GM20000 (cell line): ENCODE results near the gene CELSR1.

Experiments used
- DNase-seq: peaks from one replicate; pipeline ENCODE4 v3.0.0; 2012; ENCODE audit warnings: low spot score
- TF ChIP-seq, protein P1 (sequence below): IDR thresholded peaks from 2 replicates; pipeline ENCODE4 v1.5.1; 2012; ENCODE audit warnings: mild to moderate bottlenecking, control low read depth; ENCODE audit errors: extremely low read depth, missing control alignments

The CELSR1 gene

GRCh38 chr22:46373159-46373558 is 164.3 kb downstream of the CELSR1 start:
- DNase-seq = no peak
- TF ChIP-seq, protein P1, sequence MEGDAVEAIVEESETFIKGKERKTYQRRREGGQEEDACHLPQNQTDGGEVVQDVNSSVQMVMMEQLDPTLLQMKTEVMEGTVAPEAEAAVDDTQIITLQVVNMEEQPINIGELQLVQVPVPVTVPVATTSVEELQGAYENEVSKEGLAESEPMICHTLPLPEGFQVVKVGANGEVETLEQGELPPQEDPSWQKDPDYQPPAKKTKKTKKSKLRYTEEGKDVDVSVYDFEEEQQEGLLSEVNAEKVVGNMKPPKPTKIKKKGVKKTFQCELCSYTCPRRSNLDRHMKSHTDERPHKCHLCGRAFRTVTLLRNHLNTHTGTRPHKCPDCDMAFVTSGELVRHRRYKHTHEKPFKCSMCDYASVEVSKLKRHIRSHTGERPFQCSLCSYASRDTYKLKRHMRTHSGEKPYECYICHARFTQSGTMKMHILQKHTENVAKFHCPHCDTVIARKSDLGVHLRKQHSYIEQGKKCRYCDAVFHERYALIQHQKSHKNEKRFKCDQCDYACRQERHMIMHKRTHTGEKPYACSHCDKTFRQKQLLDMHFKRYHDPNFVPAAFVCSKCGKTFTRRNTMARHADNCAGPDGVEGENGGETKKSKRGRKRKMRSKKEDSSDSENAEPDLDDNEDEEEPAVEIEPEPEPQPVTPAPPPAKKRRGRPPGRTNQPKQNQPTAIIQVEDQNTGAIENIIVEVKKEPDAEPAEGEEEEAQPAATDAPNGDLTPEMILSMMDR = no peak

DNA sequence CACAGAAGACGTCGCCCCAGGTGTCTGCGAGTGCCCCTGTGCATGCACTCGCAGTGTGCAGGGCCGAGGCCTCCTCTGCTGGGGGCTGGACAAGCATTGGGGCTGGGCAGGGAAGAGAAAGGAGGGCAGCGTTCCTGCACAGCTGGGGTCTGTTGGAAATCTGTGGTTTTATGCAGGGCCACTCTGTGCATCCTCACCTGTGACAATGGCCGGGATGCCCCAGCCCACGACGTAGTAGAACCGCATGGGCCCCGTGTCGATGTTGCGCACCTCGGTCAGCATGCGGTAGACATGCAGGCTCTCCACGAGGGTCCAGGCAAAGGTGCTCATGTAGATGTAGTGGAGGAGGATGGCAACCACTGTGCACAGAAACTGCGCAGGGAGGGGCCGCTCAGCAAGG is 164.7 kb downstream of the CELSR1 start:
- TF ChIP-seq, protein P1 = no peak
- DNase-seq = no peak

GRCh38 chr22:46371623-46372226 is 165.7 kb downstream of the CELSR1 start:
- DNase-seq = no peak
- TF ChIP-seq, protein P1 = no peak

DNA sequence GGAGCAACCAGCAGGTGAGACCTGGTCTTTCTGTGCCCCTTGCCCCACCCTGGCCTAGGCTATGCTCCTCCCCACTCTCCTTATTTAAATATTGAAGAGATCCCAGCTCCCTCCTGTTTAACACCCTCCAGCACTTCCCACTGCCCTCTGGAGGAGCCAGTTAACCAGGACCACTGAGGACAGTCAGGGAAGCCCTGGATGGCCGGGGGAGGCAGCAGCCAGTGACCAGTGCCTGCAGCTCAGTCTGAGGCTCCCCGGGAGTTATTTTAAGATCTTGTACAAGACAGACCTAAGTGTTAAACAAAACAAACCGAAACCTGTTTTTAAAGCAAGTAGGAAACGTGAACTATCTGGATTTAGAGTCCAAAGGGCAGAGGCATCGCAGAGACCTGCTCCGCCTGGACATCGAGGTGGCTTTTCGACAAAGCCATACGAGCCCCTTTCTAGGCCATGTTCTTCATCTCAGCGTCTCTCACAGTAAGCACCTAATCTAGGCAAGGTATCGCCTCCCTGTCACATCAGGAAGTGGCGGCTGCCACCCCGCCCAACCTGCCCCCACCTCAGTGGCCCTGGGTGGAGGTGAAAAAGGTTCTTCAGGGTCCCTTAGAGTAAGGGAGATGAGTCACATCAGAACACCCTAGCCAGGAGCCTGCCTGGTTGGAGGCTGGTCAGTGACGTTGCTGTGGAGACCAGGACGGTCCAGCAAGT is 166.7 kb downstream of the CELSR1 start:
- no peak for DNase-seq
- TF ChIP-seq, protein P1 = no peak

DNA sequence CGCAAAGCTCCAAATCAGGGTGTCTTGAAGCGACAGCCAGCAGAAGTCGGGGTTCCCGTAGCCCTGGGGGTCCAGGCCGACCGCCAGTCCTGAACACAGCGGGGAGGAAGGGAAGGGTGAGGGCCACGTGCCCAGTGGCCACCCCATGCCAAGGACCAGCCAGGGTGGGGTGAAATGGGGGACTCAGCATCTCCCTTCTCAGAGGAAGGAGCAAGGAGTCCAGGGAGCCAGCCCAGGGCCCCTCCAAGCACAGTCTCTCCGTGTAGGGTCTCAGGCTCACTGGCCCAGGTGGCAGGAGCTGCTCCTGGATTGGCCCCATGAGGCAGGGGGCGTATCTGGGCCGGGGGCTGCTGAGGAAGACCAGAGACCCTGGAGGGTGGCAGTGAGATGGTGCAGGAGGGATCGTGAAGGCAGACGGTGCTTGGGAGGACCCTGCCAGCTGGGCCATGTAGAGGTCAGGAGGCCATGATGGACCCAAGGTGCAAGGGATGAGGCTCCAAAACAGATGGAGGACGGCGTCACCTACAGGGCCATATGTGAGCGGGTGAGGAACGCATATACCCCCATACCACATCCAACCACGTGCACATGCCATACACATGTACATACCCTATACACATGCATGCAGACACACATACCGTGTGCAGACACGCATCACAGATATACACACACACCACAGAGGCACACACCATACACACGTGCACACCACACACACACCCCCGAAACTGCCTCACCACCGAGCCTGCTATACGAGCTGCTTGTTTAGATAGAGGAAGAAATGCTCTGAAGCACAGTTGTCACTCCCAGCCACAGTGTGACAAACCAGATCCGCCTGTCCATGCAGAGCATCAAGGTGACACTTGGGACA is 167.5 kb downstream of the CELSR1 start:
- DNase-seq = no peak
- TF ChIP-seq, protein P1 = no peak

DNA sequence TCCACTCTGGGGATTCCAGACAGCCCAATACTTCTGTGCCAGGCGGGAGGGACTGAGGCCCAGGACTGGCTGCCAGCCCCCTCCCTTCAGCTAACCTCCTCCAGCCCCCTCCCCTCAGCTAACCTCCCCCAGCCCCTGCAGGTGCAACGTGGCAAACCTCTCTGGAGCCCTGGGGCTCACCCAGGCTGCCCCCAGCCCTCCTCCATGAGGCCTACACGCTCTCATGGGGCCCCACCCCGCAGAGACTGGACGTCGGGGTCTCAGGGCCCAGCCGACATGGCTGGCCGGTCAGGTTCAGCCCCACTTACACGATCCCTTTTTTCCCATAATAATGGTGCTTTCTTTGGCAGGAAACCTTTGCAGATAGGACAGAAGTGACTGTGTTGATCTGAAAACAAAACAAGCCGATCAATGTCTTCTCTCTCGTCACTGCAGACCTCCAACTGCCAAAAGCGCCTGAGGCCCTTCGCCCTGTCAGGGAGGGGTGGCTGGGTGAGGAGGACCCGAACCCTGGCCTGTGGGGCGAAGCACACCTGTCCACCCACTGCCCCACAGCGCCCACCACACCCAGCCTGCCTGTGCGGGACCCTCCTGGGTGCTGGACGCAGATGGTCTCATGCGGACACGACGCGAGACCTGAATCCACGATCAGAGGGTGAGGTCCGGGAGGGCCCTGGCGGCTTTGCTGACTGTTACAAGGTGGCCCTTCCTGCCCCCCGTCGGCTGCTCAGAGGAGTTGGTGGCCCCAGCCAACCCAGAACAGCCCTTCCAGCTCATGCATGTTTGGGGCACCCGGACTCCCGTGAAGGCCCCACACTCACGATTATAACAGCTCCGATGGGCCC is 168.3 kb downstream of the CELSR1 start:
- no peak for DNase-seq
- TF ChIP-seq, protein P1 = no peak
